GM12878 (cell line): ENCODE measurements around the gene GALP. TPM values are rescaled to one million over a fixed set of nuclear protein-coding genes. Genes with fewer than 3 reads are reported as not detected.

Experiments
- ATAC-seq: fragments of 200-7000 bp; cut with Tn5 transposase; 3 replicates; pipeline ENCODE4 v1.9.1; 2020; ENCODE audit warnings: mild to moderate bottlenecking, moderate library complexity
- BruUV-seq: library from RNA; stranded (reverse); fragments of 400-500 nt; replicated peaks from 2 replicates; lab custom pipeline; 2021; lab: Mats Ljungman, UMichigan
- CTCF ChIA-PET: fragments of 300-600 bp; sonication (Branson Sonifier 250); formaldehyde crosslinking; extraction: SDS; loops from one replicate; lab custom pipeline; 2021; ENCODE audit warnings: inconsistent platforms; lab: Yijun Ruan, JAX
- POLR2A ChIA-PET: fragments of 350-600 bp; formaldehyde crosslinking; extraction: SDS; loops from one replicate; lab custom pipeline; 2021; ENCODE audit warnings: inconsistent platforms; lab: Charles Lee
- RAD21 ChIA-PET: fragments of 300-600 bp; sonication (Branson Sonifier 250); formaldehyde crosslinking; loops from one replicate; lab custom pipeline; 2023; ENCODE audit warnings: antibody characterized with exemption; ENCODE audit not compliant: unreplicated experiment; lab: Charles Lee
- SMC1A ChIA-PET: fragments of 300-600 bp; sonication (Branson Sonifier 250); formaldehyde crosslinking; loops from one replicate; lab custom pipeline; 2023; ENCODE audit not compliant: unreplicated experiment, uncharacterized antibody; lab: Charles Lee
- DNase-seq: peaks from one replicate; pipeline ENCODE4 v3.0.0-alpha.2; 2011; ENCODE audit warnings: low read depth, low spot score
- FAIRE-seq: peaks from 3 replicates; lab custom pipeline; 2011; peaks lifted over from hg19 to GRCh38; lab: Jason Lieb, UNC
- H2AFZ ChIP-seq: 2 replicates; pipeline ENCODE4 v1.6.0; 2011; ENCODE audit warnings: low read depth, low read length, control low read depth; ENCODE audit not compliant: control insufficient read depth
- H3K27ac ChIP-seq: 2 replicates; pipeline ENCODE4 v1.5.1; 2011; ENCODE audit warnings: control low read depth; ENCODE audit not compliant: control insufficient read depth, insufficient read depth
- H3K27me3 ChIP-seq, 2 experiments: replicated peaks in 1 of 2; 2 replicates each; pipeline versions ENCODE4 v1.6.0 to v1.6.1; 2011; ENCODE audit warnings: low read length in 1 of 2; ENCODE audit not compliant: control insufficient read depth in 2 of 2, insufficient read depth in 2 of 2
- H3K36me3 ChIP-seq, 2 experiments: 2 replicates each; pipeline ENCODE4 v1.5.1; 2011; ENCODE audit warnings: low read length in 1 of 2; ENCODE audit not compliant: control insufficient read depth in 2 of 2, insufficient read depth in 2 of 2
- H3K4me1 ChIP-seq: 2 replicates; pipeline ENCODE4 v1.6.1; 2011; ENCODE audit warnings: mild to moderate bottlenecking, low read length, moderate library complexity, mixed read lengths; ENCODE audit not compliant: control insufficient read depth, insufficient read depth
- H3K4me2 ChIP-seq: 2 replicates; pipeline ENCODE4 v1.6.0; 2011; ENCODE audit warnings: control low read depth; ENCODE audit not compliant: control insufficient read depth, insufficient read depth
- H3K4me3 ChIP-seq: fragments of 200-600 bp; sonication (generic); 2 replicates; pipeline ENCODE4 v1.5.1; 2016
- H3K79me2 ChIP-seq: 2 replicates; pipeline ENCODE4 v1.6.0; 2011; ENCODE audit warnings: low read length; ENCODE audit not compliant: control insufficient read depth, insufficient read depth
- H3K9ac ChIP-seq: 2 replicates; pipeline ENCODE4 v1.8.0; 2011; ENCODE audit warnings: low read length, control low read depth, mixed read lengths; ENCODE audit not compliant: control insufficient read depth, insufficient read depth
- H3K9me3 ChIP-seq: replicated peaks from 3 replicates; pipeline ENCODE4 v1.5.1; 2011; ENCODE audit warnings: mild to moderate bottlenecking, low read length; ENCODE audit not compliant: control insufficient read depth, insufficient read depth
- H4K20me1 ChIP-seq: 2 replicates; pipeline ENCODE4 v1.6.0; 2011; ENCODE audit not compliant: control insufficient read depth, insufficient read depth
- ATF7 ChIP-seq: fragments of 450-650 bp; IDR thresholded peaks from 2 replicates; pipeline ENCODE4 v1.6.1; 2016; ENCODE audit warnings: low read depth, mild to moderate bottlenecking
- ESRRA ChIP-seq: IDR thresholded peaks from 2 replicates; pipeline ENCODE4 v1.6.1; 2012; ENCODE audit warnings: mild to moderate bottlenecking, low read length, improper control_type of control experiment
- FOXM1 ChIP-seq: IDR thresholded peaks from 2 replicates; pipeline ENCODE4 v1.6.1; 2012; ENCODE audit warnings: low read depth, mild to moderate bottlenecking, inconsistent platforms, low read length, moderate library complexity
- HDAC2 ChIP-seq: fragments of 200-600 bp; sonication (generic); IDR thresholded peaks from 2 replicates; pipeline ENCODE4 v1.6.1; 2017
- HDGF ChIP-seq: fragments of 450-650 bp; IDR thresholded peaks from 2 replicates; pipeline ENCODE4 v1.6.1; 2016; ENCODE audit warnings: antibody characterized with exemption
- IRF4 ChIP-seq: IDR thresholded peaks from 2 replicates; pipeline ENCODE4 v1.6.1; 2011; ENCODE audit warnings: low read depth, low read length
- MXI1 ChIP-seq: fragments of 150-350 bp; IDR thresholded peaks from 2 replicates; pipeline ENCODE4 v1.6.1; 2011; ENCODE audit warnings: low read depth, mild to moderate bottlenecking, inconsistent platforms, low read length, improper control_type of control experiment
- MYC ChIP-seq: IDR thresholded peaks from 2 replicates; pipeline ENCODE4 v1.6.1; 2011; ENCODE audit warnings: mild to moderate bottlenecking, low read length, moderate library complexity, inconsistent platforms; ENCODE audit not compliant: insufficient read depth, insufficient replicate concordance, insufficient read length, severe bottlenecking
- NFYA ChIP-seq: IDR thresholded peaks from 2 replicates; pipeline ENCODE4 v1.6.1; 2011; ENCODE audit warnings: low read depth, mild to moderate bottlenecking, low read length, improper control_type of control experiment, borderline replicate concordance
- SIN3A ChIP-seq: IDR thresholded peaks from 2 replicates; pipeline ENCODE4 v1.6.1; 2012; ENCODE audit warnings: low read depth, low read length, improper control_type of control experiment
- SMAD1 ChIP-seq: fragments of 450-650 bp; IDR thresholded peaks from 2 replicates; pipeline ENCODE4 v1.6.1; 2018; ENCODE audit warnings: mild to moderate bottlenecking, low read depth; ENCODE audit not compliant: partially characterized antibody
- SUPT20H ChIP-seq: IDR thresholded peaks from 2 replicates; pipeline ENCODE4 v1.6.1; 2011; ENCODE audit warnings: low read depth, mild to moderate bottlenecking, low read length, moderate library complexity, borderline replicate concordance; ENCODE audit not compliant: control insufficient read depth
- USF2 ChIP-seq: IDR thresholded peaks from 2 replicates; pipeline ENCODE4 v1.6.1; 2011; ENCODE audit warnings: low read depth, low read length, improper control_type of control experiment, borderline replicate concordance
- WRNIP1 ChIP-seq: IDR thresholded peaks from 2 replicates; pipeline ENCODE4 v1.6.1; 2011; ENCODE audit warnings: low read depth, low read length, improper control_type of control experiment, borderline replicate concordance
- YBX1 ChIP-seq: fragments of 450-650 bp; IDR thresholded peaks from 2 replicates; pipeline ENCODE4 v1.6.1; 2016; ENCODE audit warnings: antibody characterized with exemption
- ZNF274 ChIP-seq: IDR thresholded peaks from one replicate; pipeline ENCODE4 v1.8.0; 2011; ENCODE audit not compliant: insufficient read length, insufficient read depth
- ZZZ3 ChIP-seq: IDR thresholded peaks from 2 replicates; pipeline ENCODE4 v1.6.1; 2011; ENCODE audit warnings: low read depth; ENCODE audit not compliant: control insufficient read depth, insufficient read length
- WGBS: methylation state at CpG from one replicate; pipeline ENCODE4 v1.1.6; 2016; ENCODE audit warnings: low lambda C conversion rate; ENCODE audit not compliant: insufficient replicate concordance, insufficient coverage; ENCODE audit errors: missing lambda C conversion rate; 5-methylcytosine and 5-hydroxymethylcytosine counted together
- in situ Hi-C: fragments of 300-500 bp; cut with MboI; formaldehyde crosslinking; loops from 9 replicates; pipeline ENCODE4 v1.14.3; 2018; ENCODE audit warnings: mixed read lengths
- intact Hi-C: fragments of 100-400 bp; cut with micrococcal nuclease; formaldehyde crosslinking; loops from one replicate; pipeline ENCODE4 v1.14.2; 2022; ENCODE audit not compliant: unreplicated experiment
- polyA plus RNA-seq, 11 experiments: library from polyadenylated mRNA; depleted of rRNA in 4 of 11; unstranded in 6 of 11; stranded (reverse) in 5 of 11; fragments of >200 nt; fragmentation: Nextera tagmentation in 4 of 11; fragmentation: Illumina TruSeq in 1 of 11; extraction: Ambion mirVana in 4 of 11; extraction: Trizol in 1 of 11; gene quantifications; 1 replicate in 1 of 11; 2 replicates in 10 of 11; pipeline versions ENCODE4 v1.2.1 to v1.2.3, GENCODE V29; 2011 to 2016; ENCODE audit warnings: inconsistent platforms in 2 of 11, missing spikeins in 2 of 11, low read depth in 1 of 11
- total RNA-seq, 4 experiments: library from RNA; depleted of rRNA in 3 of 4; stranded (reverse); fragments of >200 nt in 3 of 4; fragmentation: Illumina TruSeq in 1 of 4; extraction: Trizol in 1 of 4; gene quantifications; 2 replicates each; pipeline versions ENCODE4 v1.2.1 to v1.2.3, GENCODE V29; 2013 to 2021

The GALP gene
- total and polyA plus RNA-seq, 10 of the 15 experiments (the other 5 are each of a cell fraction or from before 2014, with no cell fraction given): not detected

- 79% methylated on average over 14 of the region's 14 CpGs for WGBS
- ATAC-seq (no peak), FAIRE-seq (no peak), DNase-seq (no peak)
- Histone ChIP-seq H3K4me3 (no peak overlapping the region), H3K4me1 (no peaks in the 10 kb centered on the region), H3K79me2 (no peaks in the 10 kb centered on the region), H2AFZ (no peak overlapping the region), H3K9me3 (no peaks in the 10 kb centered on the region), H3K27ac (no peak overlapping the region), H3K36me3 (no peaks in the 10 kb centered on the region), H3K4me2 (no peak overlapping the region), H4K20me1 (no peaks in the 10 kb centered on the region), H3K9ac (no peak overlapping the region), H3K27me3 (no peaks in the 10 kb centered on the region; a peak in 1 of 4 replicates)
- ChIA-PET RAD21 (interaction anchor here (1.0 kb wide), 1 partner anchor 89 kb away, joined by 3 read pairs; no protein-coding TSS in a partner anchor), SMC1A (interaction anchor here (1.2 to 1.5 kb wide), 2 partner anchors 88 to 104 kb away, joined by 4 to 5 read pairs; no protein-coding TSS in a partner anchor), CTCF (interaction anchor here (0.7 to 4.4 kb wide), 9 partner anchors 74 to 163 kb away, joined by 3 to 53 read pairs (median 7); no protein-coding TSS in a partner anchor), POLR2A (no interaction called here)
- BruUV-seq: no TSS peak
- in situ Hi-C loops (no loop called here), intact Hi-C loops (loop anchor here (5.0 kb wide), 1 partner anchor 162 kb away; no protein-coding TSS in a partner anchor)
- no peak for TF ChIP-seq USF2
- TF ChIP-seq SUPT20H: no peak
- no peak for TF ChIP-seq SIN3A
- TF ChIP-seq YBX1: no peak
- no peak for TF ChIP-seq NFYA
These were observed 5.5 kb upstream of the GALP start for GRCh38 chr19:56170261-56170660.

- BruUV-seq: no TSS peak
- WGBS: 46% methylated on average over 8 of the region's 9 CpGs
- RAD21 ChIA-PET: interaction anchor here (1.1 kb wide), 1 partner anchor 93 kb away, joined by 3 read pairs; no protein-coding TSS in a partner anchor
- no peak overlapping the region for H3K27ac ChIP-seq
- no peaks in the 10 kb centered on the region for H3K9me3 ChIP-seq
- SMC1A ChIA-PET: interaction anchor here (0.5 to 3.6 kb wide), 2 partner anchors 94 to 115 kb away, joined by 3 to 16 read pairs; no protein-coding TSS in a partner anchor
- in situ Hi-C loops: no loop called here
- no peaks in the 10 kb centered on the region for H3K36me3 ChIP-seq
- TF ChIP-seq IRF4: no peak
- TF ChIP-seq HDGF: no peak
- no peak for TF ChIP-seq MXI1
- TF ChIP-seq ATF7: no peak
- TF ChIP-seq ZNF274: no peak
- no peak for TF ChIP-seq HDAC2
- no peak for TF ChIP-seq FOXM1
- TF ChIP-seq SMAD1: no peak
- no peak for TF ChIP-seq ESRRA
- TF ChIP-seq MYC: no peak
- TF ChIP-seq WRNIP1: no peak
- no peak for TF ChIP-seq ZZZ3
- TF ChIP-seq, all 136 proteins: peak for 0
- intact Hi-C loops: loop anchor here (5.0 kb wide), 1 partner anchor 158 kb away; no protein-coding TSS in a partner anchor
- H3K4me2 ChIP-seq: no peak overlapping the region
- no peaks in the 10 kb centered on the region for H3K4me1 ChIP-seq
- H3K4me3 ChIP-seq: no peak overlapping the region
- no peaks in the 10 kb centered on the region for H3K79me2 ChIP-seq
- DNase-seq (no peak), FAIRE-seq (no peak), ATAC-seq (no peak)
- no peak overlapping the region for H3K9ac ChIP-seq
- H4K20me1 ChIP-seq: no peaks in the 10 kb centered on the region
- ChIA-PET CTCF (interaction anchor here (1.1 to 4.4 kb wide), 8 partner anchors 93 to 542 kb away, joined by 3 to 53 read pairs (median 6); no protein-coding TSS in a partner anchor), POLR2A (no interaction called here)
- no peak overlapping the region for H2AFZ ChIP-seq
- H3K27me3 ChIP-seq: no peaks in the 10 kb centered on the region; a peak in 1 of 4 replicates
These were observed 1.7 kb upstream of the GALP start for GRCh38 chr19:56174086-56174485.
